Stimulated activated CD4-positive, alpha-beta T cell treated with anti-CD3 and anti-CD28 coated beads, Interleukin-4, amount 100 ng/mL, for 24 hours (primary cell): Measurements from ENCODE around the gene OR11L1.

Experiments
- DNase-seq: peaks from one replicate; pipeline ENCODE4 v3.0.0-alpha.2; 2020

OR11L1 gene

GRCh38 chr1:247797518-247797917, 44.2 kb downstream of the OR11L1 start:
- DNase-seq, result no peak
